ENCODE results near the gene ZNF597.

ZNF597 gene

GRCh38 chr16:3443108-3444031 is at the start of gene ZNF597, which contains the start of gene NAA60:
Gene ZNF597 (minus strand): TSS chr16:3443504. CDS start chr16:3443153, 351 bp downstream.
Gene NAA60 (plus strand): TSS chr16:3443680. CDS start chr16:3476228, 32,548 bp downstream.
- peak; percentile 69 to 79 for DNase-seq (ENCODE audit: low read depth in 2 of 2)

- DNase-seq (ENCODE audit: low read depth in 2 of 2) = no peak
These were observed 49.1 kb upstream of the ZNF597 start for GRCh38 chr16:3492356-3492755.

- DNase-seq (ENCODE audit: low read depth in 2 of 2) = no peak
These were observed 47.8 kb upstream of the ZNF597 start for GRCh38 chr16:3490911-3491629.

GRCh38 chr16:3488801-3489200 is 45.5 kb upstream of the ZNF597 start:
- no peak for DNase-seq (ENCODE audit: low read depth in 2 of 2)

- DNase-seq (ENCODE audit: low read depth in 2 of 2) = no peak
These were observed 44.5 kb upstream of the ZNF597 start for GRCh38 chr16:3487521-3488410.

GRCh38 chr16:3486506-3487215 is 43.4 kb upstream of the ZNF597 start:
- DNase-seq (ENCODE audit: low read depth in 2 of 2) = no peak

GRCh38 chr16:3485821-3486505 is 42.7 kb upstream of the ZNF597 start:
- DNase-seq (ENCODE audit: low read depth in 2 of 2) = no peak

- DNase-seq (ENCODE audit: low read depth in 2 of 2) = no peak
These were observed 41.9 kb upstream of the ZNF597 start for GRCh38 chr16:3485097-3485745.

GRCh38 chr16:3484318-3485096 is 41.2 kb upstream of the ZNF597 start:
- DNase-seq (ENCODE audit: low read depth in 2 of 2) = no peak

GRCh38 chr16:3482659-3483241 is 39.4 kb upstream of the ZNF597 start:
- DNase-seq (ENCODE audit: low read depth in 2 of 2) = no peak

- no peak for DNase-seq (ENCODE audit: low read depth in 2 of 2)
These were observed 38.7 kb upstream of the ZNF597 start for GRCh38 chr16:3481696-3482658.

GRCh38 chr16:3480901-3481695 is 37.8 kb upstream of the ZNF597 start:
- DNase-seq (ENCODE audit: low read depth in 2 of 2) = no peak

- no peak for DNase-seq (ENCODE audit: low read depth in 2 of 2)
These were observed 36.4 kb upstream of the ZNF597 start for GRCh38 chr16:3479654-3480216.

- no peak for DNase-seq (ENCODE audit: low read depth in 2 of 2)
These were observed 35.1 kb upstream of the ZNF597 start for GRCh38 chr16:3478242-3478925.

- no peak for DNase-seq (ENCODE audit: low read depth in 2 of 2)
These were observed 33.1 kb upstream of the ZNF597 start for GRCh38 chr16:3476409-3476808.

All from stimulated activated CD8-positive, alpha-beta memory T cell treated with anti-CD3 and anti-CD28 coated beads, Interleukin-15, amount 100 ng/mL, for 48 hours (primary cell).